ENCODE results near the gene TLCD3A.

- TF ChIP-seq CTCF (IDR thresholded peaks at IDR 0.05; ENCODE audit: borderline replicate concordance, extremely low read depth, low read length, poor library complexity, severe bottlenecking) (no peak), EZH2 (IDR thresholded peaks at IDR 0.05; ENCODE audit: borderline replicate concordance, low read depth, low read length, severe bottlenecking) (no peak)
These were observed 48.7 kb upstream of the TLCD3A start for GRCh38 chr17:683499-684254.

Measured in DND-41 (cell line).